Mucosa of stomach (tissue), 1 donor: ENCODE results near the gene PRG3.
A peak's percentile ranks its signal among the peaks of the same experiment; 100 is the strongest.

ENCODE experiments used
- H3K27me3 ChIP-seq: one replicate; pipeline ENCODE4 v1.7.0; 2013; ENCODE audit warnings: mild to moderate bottlenecking, low read length; ENCODE audit not compliant: control insufficient read depth, insufficient read depth
- H3K36me3 ChIP-seq: one replicate; pipeline ENCODE4 v1.7.0; 2013; ENCODE audit warnings: low read length; ENCODE audit not compliant: control insufficient read depth, insufficient read depth
- H3K4me1 ChIP-seq: one replicate; pipeline ENCODE4 v1.7.0; 2013; ENCODE audit warnings: mild to moderate bottlenecking, low read length; ENCODE audit not compliant: control insufficient read depth, insufficient read depth
- H3K4me3 ChIP-seq: one replicate; pipeline ENCODE4 v1.7.0; 2013; ENCODE audit warnings: low read length
- H3K9ac ChIP-seq: one replicate; pipeline ENCODE4 v1.7.0; 2013; ENCODE audit warnings: mild to moderate bottlenecking, low read length, moderate library complexity
- H3K9me3 ChIP-seq: one replicate; pipeline ENCODE4 v1.7.0; 2013; ENCODE audit warnings: mild to moderate bottlenecking, low read length, moderate library complexity; ENCODE audit not compliant: control insufficient read depth
- donor health status: Pancreatic carcinoma.

The PRG3 gene, protein sequence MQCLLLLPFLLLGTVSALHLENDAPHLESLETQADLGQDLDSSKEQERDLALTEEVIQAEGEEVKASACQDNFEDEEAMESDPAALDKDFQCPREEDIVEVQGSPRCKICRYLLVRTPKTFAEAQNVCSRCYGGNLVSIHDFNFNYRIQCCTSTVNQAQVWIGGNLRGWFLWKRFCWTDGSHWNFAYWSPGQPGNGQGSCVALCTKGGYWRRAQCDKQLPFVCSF

DNA sequence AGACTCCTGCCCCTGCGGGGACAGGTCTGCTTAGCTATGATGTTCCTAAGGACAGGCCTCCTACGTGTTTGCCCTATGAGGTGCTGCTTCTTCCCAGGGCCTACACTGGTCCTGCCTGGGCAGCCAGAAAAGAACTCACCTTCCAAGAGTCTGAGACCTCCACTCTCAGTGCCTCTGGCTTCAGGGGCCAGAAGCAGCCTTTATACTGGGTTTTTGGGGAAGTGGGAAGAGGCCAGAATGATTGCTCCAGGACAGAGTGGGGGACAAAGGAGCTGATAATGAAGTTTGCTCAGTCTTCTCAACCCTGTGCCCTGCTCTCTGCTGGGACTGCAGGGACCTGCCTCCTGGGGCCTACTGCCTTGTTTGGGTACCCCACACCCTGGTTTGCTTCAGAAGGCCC lies at the start of gene PRG3:
Gene PRG3, minus strand, starts transcription at position 176 of the 400 bp plus-strand sequence. CDS start 442 bp downstream, outside the sequence.
- Histone ChIP-seq H3K9ac (no peak within 1 kb of the TSS), H3K36me3 (no peaks in the 10 kb centered on the region), H3K27me3 (no peaks in the 10 kb centered on the region), H3K4me1 (no peaks in the 10 kb centered on the region), H3K4me3 (no peak within 1 kb of the TSS), H3K9me3 (no peaks in the 10 kb centered on the region)

GRCh38 chr11:57429946-57430345 lies 49.0 kb upstream of the PRG3 start:
- H3K27me3 ChIP-seq, result no peaks in the 10 kb centered on the region
- no peaks in the 10 kb centered on the region for H3K9me3 ChIP-seq
- no peak overlapping the region for H3K4me3 ChIP-seq
- peaks cover 34% of the 10 kb centered on the region for H3K4me1 ChIP-seq
- H3K36me3 ChIP-seq, result no peaks in the 10 kb centered on the region
- no peak overlapping the region for H3K9ac ChIP-seq

GRCh38 chr11:57428643-57429042 lies 47.7 kb upstream of the PRG3 start:
- Histone ChIP-seq H3K9me3 (no peaks in the 10 kb centered on the region), H3K4me1 (peaks cover 34% of the 10 kb centered on the region)

DNA sequence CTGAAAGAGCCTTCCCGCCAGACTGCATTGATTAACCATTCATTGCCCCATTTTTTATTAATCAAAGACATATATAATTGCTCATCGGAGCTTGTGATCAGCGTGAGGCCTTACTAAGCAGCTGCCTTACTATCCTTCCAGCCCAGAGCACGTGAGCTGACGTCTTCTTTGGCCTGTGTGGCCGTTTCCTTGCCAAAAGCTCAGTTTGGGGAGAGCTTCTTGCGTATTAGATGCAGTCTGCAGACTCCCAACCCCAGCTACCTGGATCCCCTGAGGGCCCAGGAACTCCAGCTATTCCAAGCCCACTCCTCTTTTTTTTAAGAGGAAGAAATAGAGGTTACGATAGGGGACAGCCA lies 46.8 kb upstream of the PRG3 start:
- H3K4me3 ChIP-seq, result no peak overlapping the region
- no peaks in the 10 kb centered on the region for H3K27me3 ChIP-seq
- peak overlapping the region; percentile 76 for H3K9ac ChIP-seq
- H3K4me1 ChIP-seq, result peaks cover 34% of the 10 kb centered on the region
- no peaks in the 10 kb centered on the region for H3K9me3 ChIP-seq
- H3K36me3 ChIP-seq, result no peaks in the 10 kb centered on the region

More at GRCh38 chr11:57428643-57429042, 47.7 kb upstream of the PRG3 start:
- no peak overlapping the region for H3K4me3 ChIP-seq
- H3K36me3 ChIP-seq, result no peaks in the 10 kb centered on the region
- no peaks in the 10 kb centered on the region for H3K27me3 ChIP-seq
- H3K9ac ChIP-seq, result no peak overlapping the region

GRCh38 chr11:57426929-57427726 lies 46.2 kb upstream of the PRG3 start, which contains the start of gene SLC43A3:
SLC43A3 (minus strand) TSS chr11:57427121; CDS start chr11:57426172, 949 bp downstream.
- Histone ChIP-seq H3K9ac (peak within 1 kb of the TSS; percentile 76), H3K9me3 (no peaks in the 10 kb centered on the region), H3K4me3 (peak within 1 kb of the TSS; percentile 29), H3K4me1 (peaks cover 34% of the 10 kb centered on the region), H3K36me3 (no peaks in the 10 kb centered on the region), H3K27me3 (no peaks in the 10 kb centered on the region)

DNA sequence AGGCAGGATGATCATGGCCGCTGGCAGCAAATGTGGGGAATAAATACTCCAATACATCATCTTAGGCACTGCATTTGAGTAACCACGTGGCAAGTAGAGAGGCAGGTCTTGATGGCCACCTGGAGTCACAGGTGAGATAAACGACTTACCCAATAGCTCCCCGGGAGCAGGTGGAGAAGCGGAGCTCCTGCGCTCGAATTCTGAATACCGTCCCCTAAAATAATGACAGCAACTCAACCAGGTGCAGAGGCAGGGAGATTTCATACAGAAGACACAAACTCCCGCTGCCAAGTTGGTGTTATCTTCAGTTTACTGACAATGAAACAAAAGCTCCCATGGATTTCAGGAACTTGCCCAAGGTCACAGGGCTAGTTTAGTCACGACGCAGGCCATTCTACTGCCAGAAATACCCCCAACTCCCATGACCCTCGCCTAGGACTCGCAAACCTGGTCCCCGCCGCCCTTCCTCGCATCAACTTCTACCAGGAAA lies 45.5 kb upstream of the PRG3 start:
- peaks cover 34% of the 10 kb centered on the region for H3K4me1 ChIP-seq
- peak overlapping the region; percentile 76 for H3K9ac ChIP-seq
- H3K27me3 ChIP-seq, result no peaks in the 10 kb centered on the region
- H3K9me3 ChIP-seq, result no peaks in the 10 kb centered on the region
- H3K4me3 ChIP-seq, result peak overlapping the region; percentile 29
- no peaks in the 10 kb centered on the region for H3K36me3 ChIP-seq

DNA sequence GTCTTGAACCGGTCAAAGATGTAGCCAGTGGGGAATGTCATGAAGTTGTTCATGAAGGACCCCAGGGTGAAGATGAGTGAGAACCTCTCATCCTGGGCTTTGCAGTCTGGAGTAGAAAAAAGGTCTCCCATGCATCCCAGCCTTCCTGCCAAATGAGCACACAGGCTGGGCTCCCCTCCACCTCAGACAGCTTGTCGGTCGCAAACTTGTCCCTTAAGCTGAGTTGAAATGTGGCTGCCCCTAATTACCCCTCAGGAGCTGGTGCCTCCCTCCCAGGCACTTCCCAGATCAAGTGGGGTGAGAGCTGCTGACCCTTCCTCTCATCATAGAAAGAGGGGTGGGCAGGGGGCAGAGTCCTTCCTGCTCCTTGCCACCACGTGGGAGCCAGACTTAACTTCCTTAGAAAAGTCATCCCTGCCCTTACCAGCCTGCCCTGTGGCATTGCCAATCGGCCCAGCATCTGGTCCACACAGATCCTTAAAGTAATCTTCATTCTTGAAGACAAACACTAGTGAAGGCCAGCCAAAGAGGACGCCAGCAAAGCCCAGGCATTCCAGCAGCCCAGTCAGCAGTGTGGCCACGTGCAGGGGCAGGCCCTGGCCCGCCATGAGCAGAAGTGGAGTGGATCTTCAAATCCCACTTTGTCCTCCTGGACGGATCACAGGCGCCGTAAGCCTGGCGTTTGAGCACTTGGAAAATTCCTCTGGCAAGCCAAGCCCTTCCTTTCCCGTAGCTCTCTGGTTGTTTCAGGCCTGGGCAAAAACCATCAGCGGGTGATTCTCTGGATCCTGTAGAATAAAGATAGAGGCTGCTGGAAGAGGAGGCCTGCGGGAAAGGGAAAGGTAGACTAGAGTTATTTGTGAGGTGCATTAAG lies 44.9 kb upstream of the PRG3 start:
- peaks cover 34% of the 10 kb centered on the region for H3K4me1 ChIP-seq
- H3K9me3 ChIP-seq, result no peaks in the 10 kb centered on the region

DNA sequence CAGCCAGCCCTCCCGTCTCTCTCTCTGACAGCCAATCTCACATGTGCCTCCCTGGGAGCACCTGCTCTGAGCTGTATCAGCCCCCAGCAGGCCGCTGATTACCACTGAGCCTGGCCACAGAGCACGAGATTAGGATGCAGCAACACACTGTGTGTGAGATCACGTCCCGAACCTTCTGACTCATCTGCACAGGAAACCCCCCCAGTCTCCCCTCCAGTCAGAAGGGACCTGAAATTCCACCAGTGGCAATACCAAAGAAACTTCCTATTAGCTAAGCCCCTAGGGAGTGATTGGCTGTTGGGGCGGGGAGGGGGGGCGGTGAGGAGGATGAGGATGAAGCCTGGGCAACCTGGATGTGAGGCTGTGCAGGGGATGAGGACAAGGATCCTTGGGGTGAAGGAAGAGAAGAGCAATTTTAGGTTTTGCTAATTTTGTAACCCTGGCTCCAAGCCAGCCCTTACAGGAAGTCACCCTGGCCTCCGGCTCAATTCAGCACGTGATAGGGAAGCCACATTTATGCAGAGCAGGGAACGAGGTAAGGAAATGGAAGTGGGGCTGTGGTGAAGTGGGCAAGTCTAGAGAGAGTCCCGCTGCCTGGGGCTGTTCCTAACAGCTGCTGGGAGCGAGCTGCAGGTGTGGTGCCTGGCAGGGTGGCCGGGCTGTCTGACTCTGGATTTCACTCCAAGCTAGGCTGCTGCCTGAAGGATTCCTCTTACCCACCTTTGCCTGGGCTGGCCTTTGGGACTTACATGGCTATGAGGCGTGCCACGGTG lies 44.0 kb upstream of the PRG3 start:
- Histone ChIP-seq H3K4me3 (no peak overlapping the region), H3K27me3 (no peaks in the 10 kb centered on the region), H3K36me3 (no peaks in the 10 kb centered on the region), H3K4me1 (peaks cover 34% of the 10 kb centered on the region), H3K9me3 (no peaks in the 10 kb centered on the region), H3K9ac (no peak overlapping the region)

More for the DNA sequence above, 44.9 kb upstream of the PRG3 start:
- no peaks in the 10 kb centered on the region for H3K27me3 ChIP-seq
- H3K36me3 ChIP-seq, result no peaks in the 10 kb centered on the region
- H3K4me3 ChIP-seq, result no peak overlapping the region
- peak overlapping the region; percentile 76 for H3K9ac ChIP-seq

DNA sequence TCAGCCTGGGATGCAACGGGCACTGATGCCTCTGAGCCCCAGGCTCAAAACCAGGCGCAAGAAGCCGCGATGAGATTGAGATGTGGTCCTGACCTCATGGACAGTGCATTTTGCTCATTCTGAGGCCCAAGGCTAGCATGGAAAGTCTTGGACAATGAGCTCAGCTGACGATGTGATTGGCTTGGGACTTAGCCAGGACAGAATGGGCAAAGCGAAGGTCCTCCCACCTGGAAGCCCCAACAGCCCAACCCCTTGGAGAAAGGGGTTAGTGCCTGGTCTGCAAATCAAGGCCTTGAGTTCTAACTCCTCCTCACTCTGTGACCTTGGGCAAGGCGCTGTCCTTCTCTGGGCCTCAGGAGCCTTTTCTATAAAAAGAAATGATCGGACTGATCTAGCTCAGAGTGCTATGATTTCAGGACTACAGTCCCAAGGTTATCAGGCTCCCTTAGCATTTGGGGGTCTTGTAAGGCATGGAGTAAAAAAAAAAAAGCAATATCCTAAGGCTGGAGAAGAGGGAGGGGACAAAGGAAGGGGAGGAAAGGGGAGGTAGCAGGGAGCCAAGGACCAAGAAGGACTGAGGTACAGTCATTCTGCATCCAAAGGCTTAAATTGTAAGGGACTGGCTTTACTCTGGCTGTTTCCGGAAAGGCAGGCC lies 43.3 kb upstream of the PRG3 start:
- Histone ChIP-seq H3K9ac (no peak overlapping the region), H3K4me1 (peaks cover 29% of the 10 kb centered on the region), H3K4me3 (no peak overlapping the region)

GRCh38 chr11:57422669-57423068 lies 41.7 kb upstream of the PRG3 start:
- no peak overlapping the region for H3K4me3 ChIP-seq
- H3K36me3 ChIP-seq, result peaks cover 2% of the 10 kb centered on the region
- no peaks in the 10 kb centered on the region for H3K27me3 ChIP-seq
- no peak overlapping the region for H3K9ac ChIP-seq
- H3K9me3 ChIP-seq, result no peaks in the 10 kb centered on the region
- H3K4me1 ChIP-seq, result peaks cover 25% of the 10 kb centered on the region

More for the DNA sequence above, 43.3 kb upstream of the PRG3 start:
- no peaks in the 10 kb centered on the region for H3K9me3 ChIP-seq
- no peaks in the 10 kb centered on the region for H3K27me3 ChIP-seq
- no peaks in the 10 kb centered on the region for H3K36me3 ChIP-seq

DNA sequence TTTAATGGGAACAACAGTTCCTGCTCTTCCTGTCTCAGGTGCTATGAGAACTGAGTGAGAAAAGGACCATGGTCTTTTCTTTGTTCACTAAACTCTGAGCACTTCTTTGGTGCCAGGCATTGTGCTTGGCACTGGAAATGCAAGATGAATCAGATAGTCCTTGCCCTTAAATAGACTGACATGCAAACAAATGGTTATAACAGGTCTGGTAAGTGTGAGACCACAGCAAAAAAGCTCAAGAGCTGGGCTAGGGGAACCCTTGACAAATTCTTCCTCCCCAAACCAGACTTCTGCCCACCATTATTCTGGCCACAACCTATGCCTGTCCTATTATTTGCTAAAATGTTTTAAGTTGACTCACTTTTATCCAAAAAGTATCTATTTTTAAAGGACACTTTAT lies 40.9 kb upstream of the PRG3 start:
- no peaks in the 10 kb centered on the region for H3K9me3 ChIP-seq
- no peak overlapping the region for H3K4me3 ChIP-seq
- peaks cover 16% of the 10 kb centered on the region for H3K4me1 ChIP-seq
- H3K27me3 ChIP-seq, result no peaks in the 10 kb centered on the region
- peaks cover 6% of the 10 kb centered on the region for H3K36me3 ChIP-seq
- H3K9ac ChIP-seq, result no peak overlapping the region
